SK-N-SH (cell line): Measurements from ENCODE around the gene F5. TPM values are rescaled to one million over a fixed set of nuclear protein-coding genes. Genes with fewer than 3 reads are reported as not detected.

ENCODE experiments used
- CTCF ChIA-PET: fragments of 300-600, 350-600 bp; formaldehyde crosslinking; extraction: SDS; loops from one replicate; lab custom pipeline; 2021; lab: Yijun Ruan, JAX
- POLR2A ChIA-PET: fragments of 350-600 bp; sonication (Branson Sonifier 250); formaldehyde crosslinking; extraction: SDS; loops from one replicate; lab custom pipeline; 2020; ENCODE audit warnings: antibody characterized with exemption, inconsistent platforms; lab: Yijun Ruan, JAX
- DNase-seq: peaks from one replicate; pipeline ENCODE4 v3.0.0; 2012
- H2AFZ ChIP-seq: fragments of 200-600 bp; sonication (generic); 2 replicates; pipeline ENCODE4 v1.8.1; 2016; ENCODE audit warnings: antibody characterized with exemption, mild to moderate bottlenecking, low read depth
- H3F3A ChIP-seq: fragments of 200-600 bp; sonication (generic); replicated peaks from 2 replicates; pipeline ENCODE3; 2016; ENCODE audit warnings: antibody characterized with exemption, mild to moderate bottlenecking; ENCODE audit not compliant: insufficient read depth
- H3K27ac ChIP-seq, 2 experiments: fragments of 200-500 bp in 1 of 2; fragments of 200-600 bp in 1 of 2; sonication (Bioruptor generic) in 1 of 2; sonication (generic), shearing (Covaris generic) in 1 of 2; 2 replicates each; pipeline versions ENCODE4 v1.5.1 to v1.6.1; 2014 to 2016; ENCODE audit warnings: low read depth in 2 of 2, inconsistent platforms in 1 of 2, low read length in 1 of 2, mild to moderate bottlenecking in 1 of 2, mixed read lengths in 1 of 2
- H3K27me3 ChIP-seq: fragments of 200-600 bp; sonication (generic), shearing (Covaris generic); 2 replicates; pipeline ENCODE4 v1.6.1; 2016; ENCODE audit warnings: mixed run types; ENCODE audit not compliant: insufficient read depth
- H3K36me3 ChIP-seq, 2 experiments: fragments of 200-500 bp in 1 of 2; fragments of 200-600 bp in 1 of 2; sonication (Bioruptor generic) in 1 of 2; sonication (generic) in 1 of 2; replicated peaks in 1 of 2; 2 replicates each; pipeline versions ENCODE3 to v1.5.1; 2014 to 2016; ENCODE audit warnings: low read length in 1 of 2, mild to moderate bottlenecking in 1 of 2; ENCODE audit not compliant: insufficient read depth in 2 of 2, control insufficient read depth in 1 of 2
- H3K4me1 ChIP-seq, 2 experiments: fragments of 200-500 bp in 1 of 2; fragments of 200-600 bp in 1 of 2; sonication (Bioruptor generic) in 1 of 2; sonication (generic), shearing (Covaris generic) in 1 of 2; 2 replicates each; pipeline versions ENCODE4 v1.5.1 to v1.6.1; 2014 to 2016; ENCODE audit warnings: low read depth in 1 of 2, low read length in 1 of 2, mixed run types in 1 of 2; ENCODE audit not compliant: insufficient read depth in 2 of 2, control insufficient read depth in 1 of 2
- H3K4me2 ChIP-seq: fragments of 200-600 bp; sonication (generic), shearing (Covaris generic); 2 replicates; pipeline ENCODE4 v1.6.1; 2017; ENCODE audit warnings: mixed run types
- H3K4me3 ChIP-seq, 2 experiments: fragments of 200-500 bp in 1 of 2; fragments of 200-600 bp in 1 of 2; sonication (Bioruptor generic) in 1 of 2; sonication (generic), shearing (Covaris generic) in 1 of 2; 2 replicates each; pipeline versions ENCODE4 v1.5.1 to v1.8.1; 2014 to 2016; ENCODE audit warnings: low read depth in 2 of 2, inconsistent platforms in 1 of 2, low read length in 1 of 2, mild to moderate bottlenecking in 1 of 2, mixed read lengths in 1 of 2, moderate library complexity in 1 of 2
- H3K79me2 ChIP-seq: fragments of 200-600 bp; sonication (generic); 2 replicates; pipeline ENCODE4 v1.8.1; 2017; ENCODE audit warnings: mild to moderate bottlenecking; ENCODE audit not compliant: insufficient read depth
- H3K9ac ChIP-seq: fragments of 200-600 bp; sonication (generic); 2 replicates; pipeline ENCODE4 v1.6.1; 2017; ENCODE audit warnings: mixed run types
- H3K9me2 ChIP-seq: fragments of 200-600 bp; sonication (generic); 2 replicates; pipeline ENCODE4 v1.6.1; 2017; ENCODE audit warnings: mixed run types
- H3K9me3 ChIP-seq: fragments of 200-600 bp; sonication (generic); 2 replicates; pipeline ENCODE4 v1.6.1; 2017; ENCODE audit warnings: mixed run types, mild to moderate bottlenecking, moderate library complexity
- H4K20me1 ChIP-seq: fragments of 200-600 bp; sonication (generic); 2 replicates; pipeline ENCODE4 v1.6.1; 2017; ENCODE audit warnings: mild to moderate bottlenecking, mixed run types; ENCODE audit not compliant: insufficient read depth
- CHD2 ChIP-seq: fragments of 150-350 bp; IDR thresholded peaks from 2 replicates; pipeline ENCODE4 v1.6.1; 2018; ENCODE audit warnings: low read length; ENCODE audit not compliant: partially characterized antibody
- ELF1 ChIP-seq: IDR thresholded peaks from 2 replicates; pipeline ENCODE4 v1.4.0; 2012
- FOXJ3 ChIP-seq: sonication (generic); formaldehyde crosslinking; IDR thresholded peaks from 2 replicates; pipeline ENCODE4 v1.5.1; 2020; ENCODE audit warnings: mild to moderate bottlenecking, missing genetic modification reagents
- FOXM1 ChIP-seq: IDR thresholded peaks from 2 replicates; pipeline ENCODE4 v1.4.0; 2012; ENCODE audit warnings: low read depth, mild to moderate bottlenecking
- GATA2 ChIP-seq: sonication (generic); formaldehyde crosslinking; IDR thresholded peaks from 2 replicates; pipeline ENCODE4 v1.5.0; 2020; ENCODE audit warnings: mild to moderate bottlenecking, missing genetic modification reagents
- IRF3 ChIP-seq: fragments of 150-350 bp; IDR thresholded peaks from 2 replicates; pipeline ENCODE4 v1.6.1; 2016; ENCODE audit warnings: mild to moderate bottlenecking, low read depth, low read length
- JUND ChIP-seq: IDR thresholded peaks from 2 replicates; pipeline ENCODE4 v1.4.0; 2012
- MEF2A ChIP-seq: IDR thresholded peaks from 2 replicates; pipeline ENCODE4 v1.4.0; 2012; ENCODE audit warnings: low read depth, borderline replicate concordance
- NRF1 ChIP-seq: IDR thresholded peaks from 2 replicates; pipeline ENCODE4 v1.6.1; 2012; ENCODE audit warnings: low read depth, mild to moderate bottlenecking, low read length
- PBX3 ChIP-seq: IDR thresholded peaks from 2 replicates; pipeline ENCODE4; 2012
- POLR2AphosphoS5 ChIP-seq: IDR thresholded peaks from 2 replicates; pipeline ENCODE4 v1.6.1; 2012; ENCODE audit warnings: low read depth, low read length
- RAD21 ChIP-seq: IDR thresholded peaks from 2 replicates; pipeline ENCODE4 v1.6.1; 2012; ENCODE audit warnings: mild to moderate bottlenecking, low read length
- REST ChIP-seq: IDR thresholded peaks from 2 replicates; pipeline ENCODE4 v1.6.1; 2012; ENCODE audit warnings: mild to moderate bottlenecking, low read depth, low read length, moderate library complexity
- RFX5 ChIP-seq: IDR thresholded peaks from 2 replicates; pipeline ENCODE4 v1.6.1; 2012; ENCODE audit warnings: mild to moderate bottlenecking, improper control_type of control experiment, low read length
- SIN3A ChIP-seq: IDR thresholded peaks from 2 replicates; pipeline ENCODE4 v1.6.1; 2012; ENCODE audit warnings: low read depth, mild to moderate bottlenecking, low read length, moderate library complexity, borderline replicate concordance
- SMC3 ChIP-seq: IDR thresholded peaks from 2 replicates; pipeline ENCODE4 v1.6.1; 2012; ENCODE audit warnings: low read depth, low read length, improper control_type of control experiment
- TAF1 ChIP-seq: IDR thresholded peaks from 2 replicates; pipeline ENCODE4 v1.6.1; 2012; ENCODE audit warnings: low read depth, mild to moderate bottlenecking, low read length, moderate library complexity, borderline replicate concordance
- TCF12 ChIP-seq: IDR thresholded peaks from 2 replicates; pipeline ENCODE4 v1.4.0; 2012
- TEAD4 ChIP-seq: IDR thresholded peaks from 2 replicates; pipeline ENCODE4 v1.4.0; 2012; ENCODE audit warnings: mild to moderate bottlenecking, borderline replicate concordance; ENCODE audit not compliant: insufficient read depth
- YY1 ChIP-seq: IDR thresholded peaks from 2 replicates; pipeline ENCODE4 v1.4.0; 2012; ENCODE audit warnings: low read depth, mild to moderate bottlenecking
- WGBS: methylation state at CpG from one replicate; pipeline ENCODE4 v1.1.6; 2017; ENCODE audit warnings: low lambda C conversion rate; 5-methylcytosine and 5-hydroxymethylcytosine counted together
- polyA plus RNA-seq, 3 experiments: library from polyadenylated mRNA; depleted of rRNA; stranded (reverse); fragments of >200 nt; gene quantifications; 2 replicates each; pipeline ENCODE4 v1.2.3, GENCODE V29; 2012
- TF ChIP-seq, protein P1 (sequence below): fragments of 150-350 bp; IDR thresholded peaks from 2 replicates; pipeline ENCODE4 v1.6.1; 2017; ENCODE audit warnings: antibody characterized with exemption, low read length, low read depth, borderline replicate concordance
- TF ChIP-seq, protein P2 (sequence below): IDR thresholded peaks from 2 replicates; pipeline ENCODE4 v1.4.0; 2012; ENCODE audit warnings: low read depth, borderline replicate concordance

Gene F5
- polyA plus RNA-seq, 1 of the 3 experiments (the other 2 are of a cell fraction), result under 0.01 TPM

DNA sequence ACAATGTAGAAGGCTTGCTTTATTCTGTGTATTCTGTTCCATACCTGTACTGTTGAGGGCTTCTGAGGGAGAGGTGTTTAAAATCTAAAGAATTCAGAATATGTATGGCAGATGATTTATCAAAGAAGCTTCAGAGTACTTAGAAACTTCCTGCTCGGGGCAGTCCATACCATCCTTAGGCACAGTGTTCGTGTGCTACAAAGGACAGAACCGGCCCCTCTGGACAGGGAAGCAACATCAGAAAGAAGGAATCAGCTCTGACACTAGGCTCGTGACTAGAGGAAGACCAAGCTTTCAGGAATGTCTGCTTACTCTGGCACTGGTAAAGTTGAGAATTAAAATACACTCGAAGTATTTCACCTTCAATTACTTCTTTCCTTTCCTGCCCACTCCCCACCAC lies 29.5 kb upstream of the F5 start (continued):
- TF ChIP-seq SIN3A (no peak), TAF1 (no peak), TCF12 (no peak), YY1 (no peak), GATA2 (CRISPR knock-in tag) (no peak), SMC3 (no peak), PBX3 (no peak), JUND (no peak), FOXJ3 (CRISPR knock-in tag) (no peak), POLR2AphosphoS5 (no peak), RFX5 (no peak)
- TF ChIP-seq, protein P1, sequence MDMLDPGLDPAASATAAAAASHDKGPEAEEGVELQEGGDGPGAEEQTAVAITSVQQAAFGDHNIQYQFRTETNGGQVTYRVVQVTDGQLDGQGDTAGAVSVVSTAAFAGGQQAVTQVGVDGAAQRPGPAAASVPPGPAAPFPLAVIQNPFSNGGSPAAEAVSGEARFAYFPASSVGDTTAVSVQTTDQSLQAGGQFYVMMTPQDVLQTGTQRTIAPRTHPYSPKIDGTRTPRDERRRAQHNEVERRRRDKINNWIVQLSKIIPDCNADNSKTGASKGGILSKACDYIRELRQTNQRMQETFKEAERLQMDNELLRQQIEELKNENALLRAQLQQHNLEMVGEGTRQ, result no peak

- no peak overlapping the region for H3K9ac ChIP-seq
- H3K4me3 ChIP-seq, result no peak overlapping the region
- H3K4me2 ChIP-seq, result no peak overlapping the region
- H3K27ac ChIP-seq, result no peak overlapping the region
- no peaks in the 10 kb centered on the region for H4K20me1 ChIP-seq
- WGBS, result 4% methylated on average over 6 of the region's 6 CpGs
- no peak for DNase-seq
- TF ChIP-seq TAF1 (no peak), FOXM1 (no peak), TCF12 (no peak), RAD21 (no peak), ELF1 (no peak), NRF1 (no peak), CHD2 (no peak), GATA2 (CRISPR knock-in tag) (no peak), JUND (no peak), SIN3A (no peak), MEF2A (no peak), PBX3 (no peak), RFX5 (no peak), SMC3 (no peak), IRF3 (no peak), REST (no peak), TEAD4 (no peak)
- TF ChIP-seq, protein P2, sequence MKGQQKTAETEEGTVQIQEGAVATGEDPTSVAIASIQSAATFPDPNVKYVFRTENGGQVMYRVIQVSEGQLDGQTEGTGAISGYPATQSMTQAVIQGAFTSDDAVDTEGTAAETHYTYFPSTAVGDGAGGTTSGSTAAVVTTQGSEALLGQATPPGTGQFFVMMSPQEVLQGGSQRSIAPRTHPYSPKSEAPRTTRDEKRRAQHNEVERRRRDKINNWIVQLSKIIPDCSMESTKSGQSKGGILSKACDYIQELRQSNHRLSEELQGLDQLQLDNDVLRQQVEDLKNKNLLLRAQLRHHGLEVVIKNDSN, result no peak
- H3K36me3 ChIP-seq, result no peaks in the 10 kb centered on the region
- CTCF ChIA-PET, result interaction anchor here (0.9 kb wide), 1 partner anchor 25 kb away, joined by 3 read pairs; the partner anchor contains the start of gene F5
- no peaks in the 10 kb centered on the region for H3K9me3 ChIP-seq
- no peaks in the 10 kb centered on the region for H3K79me2 ChIP-seq
- H3F3A ChIP-seq, result no peaks in the 10 kb centered on the region
- H2AFZ ChIP-seq, result no peak overlapping the region
- no peaks in the 10 kb centered on the region for H3K9me2 ChIP-seq
- POLR2A ChIA-PET, result no interaction called here
- H3K4me1 ChIP-seq, result no peaks in the 10 kb centered on the region
- H3K27me3 ChIP-seq, result peaks cover 62% of the 10 kb centered on the region
Measured at GRCh38 chr1:169610858-169611257, 24.6 kb upstream of the F5 start.
